ENCODE measurements around the gene FCHSD1. TPM values are rescaled to one million over a fixed set of nuclear protein-coding genes. Genes with fewer than 3 reads are reported as not detected.

Gene FCHSD1
- total RNA-seq, result 28.9 and 34.2 TPM in 2 replicates

- peak; percentile 52 for DNase-seq (ENCODE audit: low read depth)
These were observed at the start of gene FCHSD1 for GRCh38 chr5:141650851-141651727. Gene FCHSD1, minus strand, starts transcription at chr5:141651418. Its CDS starts 50 bp downstream, at chr5:141651368.

- DNase-seq (ENCODE audit: low read depth), result no peak
These were observed 46.4 kb upstream of the FCHSD1 start for GRCh38 chr5:141697586-141697985.

GRCh38 chr5:141696431-141696830 lies 45.2 kb upstream of the FCHSD1 start:
- DNase-seq (ENCODE audit: low read depth), result no peak

- DNase-seq (ENCODE audit: low read depth), result peak; percentile 89
These were observed 44.5 kb upstream of the FCHSD1 start for GRCh38 chr5:141695627-141696215.

- no peak for DNase-seq (ENCODE audit: low read depth)
These were observed 43.3 kb upstream of the FCHSD1 start for GRCh38 chr5:141694479-141694878.

- DNase-seq (ENCODE audit: low read depth), result no peak
These were observed 41.9 kb upstream of the FCHSD1 start for GRCh38 chr5:141692919-141693725.

- DNase-seq (ENCODE audit: low read depth), result no peak
These were observed 41.3 kb upstream of the FCHSD1 start for GRCh38 chr5:141692533-141692888.

- DNase-seq (ENCODE audit: low read depth), result peak; percentile 39
These were observed 40.8 kb upstream of the FCHSD1 start for GRCh38 chr5:141691867-141692532.

GRCh38 chr5:141691286-141691866 lies 40.2 kb upstream of the FCHSD1 start:
- no peak for DNase-seq (ENCODE audit: low read depth)

GRCh38 chr5:141686648-141687416 lies 35.6 kb upstream of the FCHSD1 start:
- no peak for DNase-seq (ENCODE audit: low read depth)

GRCh38 chr5:141685591-141685990 lies 34.4 kb upstream of the FCHSD1 start:
- DNase-seq (ENCODE audit: low read depth), result no peak

- no peak for DNase-seq (ENCODE audit: low read depth)
These were observed 32.5 kb upstream of the FCHSD1 start for GRCh38 chr5:141683596-141684141.

GRCh38 chr5:141681695-141682641 lies 30.8 kb upstream of the FCHSD1 start, which contains the start of gene ARAP3:
Gene ARAP3, minus strand, starts transcription at chr5:141682230. Its CDS starts 1,744 bp downstream, at chr5:141680486.
- DNase-seq (ENCODE audit: low read depth), result peak; percentile 47

- DNase-seq (ENCODE audit: low read depth), result no peak
These were observed 30.1 kb upstream of the FCHSD1 start for GRCh38 chr5:141681295-141681694.

- no peak for DNase-seq (ENCODE audit: low read depth)
These were observed 29.6 kb upstream of the FCHSD1 start for GRCh38 chr5:141680751-141681201.

GRCh38 chr5:141680178-141680577 lies 29.0 kb upstream of the FCHSD1 start:
- DNase-seq (ENCODE audit: low read depth), result no peak

GRCh38 chr5:141677415-141677814 lies 26.2 kb upstream of the FCHSD1 start:
- DNase-seq (ENCODE audit: low read depth), result no peak

GRCh38 chr5:141675672-141676071 lies 24.5 kb upstream of the FCHSD1 start:
- DNase-seq (ENCODE audit: low read depth), result no peak

- DNase-seq (ENCODE audit: low read depth), result no peak
These were observed 23.5 kb upstream of the FCHSD1 start for GRCh38 chr5:141674747-141675146.

All from renal cortical epithelial cell (primary cell).